Neural cell (in vitro differentiated cells): ENCODE measurements around the gene TSPAN4.

Source experiments
- EP300 ChIP-seq: fragments of 450-650 bp; conservative IDR thresholded peaks from 2 replicates; pipeline ENCODE4 v1.6.1; 2014; ENCODE audit warnings: antibody characterized with exemption, mild to moderate bottlenecking, moderate library complexity; ENCODE audit not compliant: poor library complexity, severe bottlenecking
- TF ChIP-seq, protein P1 (sequence below): fragments of 450-650 bp; IDR thresholded peaks from 2 replicates; pipeline ENCODE4 v1.5.1; 2014; ENCODE audit warnings: antibody characterized with exemption, mild to moderate bottlenecking, moderate library complexity; ENCODE audit not compliant: poor library complexity, severe bottlenecking

DNA sequence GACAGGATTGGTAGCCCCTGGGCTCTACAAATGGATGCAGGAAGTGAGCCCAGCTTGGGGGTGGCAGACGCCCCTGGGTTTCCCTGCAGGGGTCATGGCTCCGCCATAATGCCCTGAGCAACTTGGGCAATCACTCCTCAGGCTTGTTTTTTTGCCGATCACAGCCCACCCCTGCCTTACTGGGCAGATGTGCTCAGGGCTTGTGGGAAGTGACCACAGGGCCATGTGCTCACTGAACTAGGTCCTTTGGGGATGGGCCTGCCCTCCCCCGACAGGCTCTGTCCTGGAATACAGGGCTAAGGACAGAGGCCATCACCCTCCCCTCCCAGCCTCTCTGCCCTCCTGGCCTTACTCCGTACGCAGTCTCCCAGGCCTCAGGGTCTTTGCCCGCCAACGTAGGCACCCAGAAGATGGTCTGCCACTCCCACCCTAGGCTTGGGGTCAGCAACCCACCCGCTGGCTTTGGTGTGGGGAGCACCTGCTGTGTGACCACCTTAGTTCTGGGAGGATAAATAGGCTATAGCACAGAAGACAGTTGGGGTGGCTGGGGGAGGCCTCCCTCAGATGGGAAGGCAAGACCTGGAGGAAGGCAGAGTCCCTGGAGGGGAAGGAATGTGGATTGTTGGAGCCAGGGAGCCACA, 29.1 kb upstream of the TSPAN4 start:
- TF ChIP-seq EP300 = no peak
- TF ChIP-seq, protein P1, sequence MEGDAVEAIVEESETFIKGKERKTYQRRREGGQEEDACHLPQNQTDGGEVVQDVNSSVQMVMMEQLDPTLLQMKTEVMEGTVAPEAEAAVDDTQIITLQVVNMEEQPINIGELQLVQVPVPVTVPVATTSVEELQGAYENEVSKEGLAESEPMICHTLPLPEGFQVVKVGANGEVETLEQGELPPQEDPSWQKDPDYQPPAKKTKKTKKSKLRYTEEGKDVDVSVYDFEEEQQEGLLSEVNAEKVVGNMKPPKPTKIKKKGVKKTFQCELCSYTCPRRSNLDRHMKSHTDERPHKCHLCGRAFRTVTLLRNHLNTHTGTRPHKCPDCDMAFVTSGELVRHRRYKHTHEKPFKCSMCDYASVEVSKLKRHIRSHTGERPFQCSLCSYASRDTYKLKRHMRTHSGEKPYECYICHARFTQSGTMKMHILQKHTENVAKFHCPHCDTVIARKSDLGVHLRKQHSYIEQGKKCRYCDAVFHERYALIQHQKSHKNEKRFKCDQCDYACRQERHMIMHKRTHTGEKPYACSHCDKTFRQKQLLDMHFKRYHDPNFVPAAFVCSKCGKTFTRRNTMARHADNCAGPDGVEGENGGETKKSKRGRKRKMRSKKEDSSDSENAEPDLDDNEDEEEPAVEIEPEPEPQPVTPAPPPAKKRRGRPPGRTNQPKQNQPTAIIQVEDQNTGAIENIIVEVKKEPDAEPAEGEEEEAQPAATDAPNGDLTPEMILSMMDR = no peak
